ENCODE results near the gene ANAPC1.
A peak's percentile ranks its signal among the peaks of the same experiment; 100 is the strongest.
"Not testable (repeated sequence)": the region's sequence is repeated elsewhere in the genome, so short reads cannot be mapped to it uniquely, and the experiment has no call there.

The ANAPC1 gene

DNA sequence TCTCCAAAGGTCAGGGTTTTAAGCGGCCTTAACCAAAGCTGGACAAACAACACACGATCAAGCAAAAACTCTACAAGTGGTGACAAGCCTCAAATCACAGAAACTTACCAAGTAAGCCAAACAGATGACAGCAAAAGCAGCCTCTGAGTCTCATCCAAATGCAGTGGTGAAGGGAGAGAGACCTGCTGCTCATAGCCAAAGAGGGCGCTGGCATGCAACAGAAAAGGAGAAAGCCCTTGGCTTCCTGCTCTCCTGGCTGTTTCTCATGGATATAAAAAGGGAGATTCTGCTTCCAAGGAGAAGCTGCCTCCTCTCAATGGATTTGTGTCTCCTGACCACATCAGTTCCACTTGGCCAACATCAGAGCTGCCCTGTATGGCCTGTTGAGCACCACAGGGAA, 142.5 kb downstream of the ANAPC1 start:
- H3K27ac ChIP-seq; DNase-seq (ENCODE audit: low read depth, low spot score): not testable (repeated sequence)

DNA sequence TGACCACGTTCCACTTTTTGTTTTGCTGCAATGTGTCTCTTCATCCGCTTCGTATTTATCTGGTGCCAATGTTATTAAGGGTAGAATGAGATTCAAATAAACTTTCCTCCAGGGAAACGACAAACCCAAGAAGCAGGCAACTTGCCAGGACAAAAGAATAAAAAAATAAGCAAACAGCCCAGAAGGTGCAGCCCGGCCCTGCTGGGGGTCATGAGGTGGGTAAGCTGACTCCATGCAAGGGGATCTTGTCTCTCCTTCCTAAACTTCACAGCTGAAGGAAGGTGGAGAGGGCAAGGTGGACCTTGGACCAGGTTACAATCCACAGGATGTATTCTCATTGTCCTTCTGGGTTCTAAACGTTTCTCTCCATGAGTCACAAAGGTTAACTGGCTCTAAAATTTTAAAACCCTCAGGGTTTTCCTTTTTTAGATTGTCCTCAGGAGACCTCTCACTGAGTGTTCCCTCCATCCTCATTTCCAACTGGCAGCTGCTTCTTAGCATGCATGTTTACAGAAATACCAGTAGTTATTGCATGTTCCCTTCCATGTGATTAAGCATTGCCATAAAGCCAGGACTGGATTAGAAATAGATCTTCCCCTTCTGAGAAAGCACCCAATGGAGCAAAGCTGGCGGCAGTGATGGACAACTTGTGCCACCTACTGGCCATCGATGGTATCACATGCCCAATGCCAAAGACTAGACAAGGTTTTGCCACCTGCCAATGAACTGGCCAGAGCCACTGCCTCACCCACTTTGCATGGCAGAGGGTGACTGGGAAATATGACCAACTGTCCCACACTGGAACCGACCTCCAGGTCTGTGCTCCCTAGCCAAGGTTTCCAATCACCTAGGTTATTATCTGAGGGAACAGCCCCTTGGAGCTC, 147.9 kb downstream of the ANAPC1 start:
- not testable (repeated sequence) for H3K27ac ChIP-seq; DNase-seq (ENCODE audit: low read depth, low spot score)

DNA sequence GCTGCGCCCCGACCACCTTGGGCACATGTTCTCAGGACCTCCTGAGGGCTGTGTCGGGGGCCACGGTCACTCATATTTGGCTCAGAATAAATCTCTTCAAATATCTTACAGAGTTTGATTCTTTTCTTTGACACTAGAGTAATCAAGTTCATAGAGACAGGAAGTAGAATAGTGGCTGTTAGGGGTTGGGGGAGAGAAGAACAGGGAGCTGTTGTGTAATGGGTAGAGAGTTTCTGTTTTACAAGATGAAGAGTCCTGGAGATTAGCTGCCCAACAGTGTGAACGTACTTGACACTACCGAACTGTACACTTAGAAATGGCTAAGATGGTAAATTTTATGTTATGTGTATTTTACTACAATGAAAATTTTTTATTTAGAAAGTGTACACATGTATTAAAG, 148.6 kb downstream of the ANAPC1 start:
- not testable (repeated sequence) for DNase-seq (ENCODE audit: low read depth, low spot score); H3K27ac ChIP-seq

DNA sequence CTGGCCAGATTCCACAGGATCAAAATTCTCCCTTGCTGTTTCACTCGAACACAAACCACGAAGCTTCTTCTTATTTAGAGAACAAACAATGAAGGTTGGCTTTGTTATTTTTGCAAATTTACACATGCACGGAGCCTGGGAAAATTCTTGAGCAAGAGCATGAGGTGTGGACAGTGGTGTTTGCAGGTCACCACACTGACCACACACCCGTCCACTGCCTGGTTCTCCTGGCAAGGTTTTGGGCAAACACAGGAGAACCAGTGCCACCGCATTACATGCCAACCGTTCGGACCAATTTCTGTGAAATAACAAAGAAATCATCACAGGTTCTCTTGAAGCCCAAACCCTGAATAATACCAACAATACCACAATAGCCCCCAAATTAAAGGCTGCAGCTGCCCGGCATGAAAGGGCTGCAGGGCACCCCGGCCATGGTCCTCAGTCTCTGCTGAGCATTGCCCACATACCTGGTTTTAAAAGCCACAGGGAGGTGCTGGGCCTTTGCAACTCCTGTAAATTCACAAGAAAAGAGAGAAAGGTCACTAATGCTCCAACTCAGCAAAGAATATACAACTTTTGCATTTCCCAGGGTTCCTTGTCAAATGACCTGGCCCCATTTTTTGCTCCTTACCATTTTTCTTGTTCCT, 154.1 kb downstream of the ANAPC1 start:
- DNase-seq (ENCODE audit: low read depth, low spot score); H3K27ac ChIP-seq: not testable (repeated sequence)

DNA sequence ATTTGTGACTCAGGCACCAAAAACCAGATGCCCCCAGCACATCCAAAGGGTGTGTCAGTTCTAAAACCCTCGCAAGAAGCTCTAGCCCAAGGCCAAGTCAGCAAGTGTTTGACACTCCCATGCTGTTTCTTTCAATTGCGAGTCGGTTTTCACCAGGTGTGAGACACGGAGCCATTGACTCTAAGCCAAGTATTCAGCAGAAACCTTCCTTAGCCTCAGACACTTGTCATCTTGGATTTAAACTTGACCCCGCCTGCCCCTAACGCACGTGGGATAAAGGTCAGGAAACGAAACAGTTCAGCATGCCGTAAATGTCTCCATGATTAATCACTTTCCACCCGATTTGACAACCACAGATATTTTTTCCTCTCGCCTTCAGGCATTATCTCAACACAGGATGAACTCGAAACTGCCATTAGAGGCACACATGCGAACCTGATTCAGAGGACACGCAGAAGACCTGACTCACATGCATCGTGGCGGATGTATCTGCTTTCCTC, 156.3 kb downstream of the ANAPC1 start:
- peak; percentile 50 for DNase-seq (ENCODE audit: low read depth, low spot score)
- H3K27ac ChIP-seq = not testable (repeated sequence)

DNA sequence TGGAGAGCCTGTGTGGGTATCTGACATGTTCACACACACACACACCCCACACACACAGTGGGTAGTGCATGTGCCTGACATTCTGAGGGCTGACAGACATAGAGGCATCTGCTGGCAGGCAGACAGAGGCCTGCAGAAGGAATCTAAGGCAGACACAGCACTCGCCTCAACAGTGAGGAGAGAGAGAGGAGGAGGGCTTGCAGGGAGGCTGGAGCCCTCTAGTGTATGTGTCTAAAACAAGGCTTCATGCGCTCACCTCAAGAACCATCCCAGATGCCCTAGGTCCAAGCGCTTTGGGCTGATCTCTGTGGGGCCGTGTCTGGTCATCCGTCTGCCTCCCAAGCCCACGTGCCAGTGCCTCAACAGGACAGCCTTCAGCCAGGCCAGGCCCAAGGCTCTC, 158.3 kb downstream of the ANAPC1 start:
- not testable (repeated sequence) for DNase-seq (ENCODE audit: low read depth, low spot score); H3K27ac ChIP-seq

DNA sequence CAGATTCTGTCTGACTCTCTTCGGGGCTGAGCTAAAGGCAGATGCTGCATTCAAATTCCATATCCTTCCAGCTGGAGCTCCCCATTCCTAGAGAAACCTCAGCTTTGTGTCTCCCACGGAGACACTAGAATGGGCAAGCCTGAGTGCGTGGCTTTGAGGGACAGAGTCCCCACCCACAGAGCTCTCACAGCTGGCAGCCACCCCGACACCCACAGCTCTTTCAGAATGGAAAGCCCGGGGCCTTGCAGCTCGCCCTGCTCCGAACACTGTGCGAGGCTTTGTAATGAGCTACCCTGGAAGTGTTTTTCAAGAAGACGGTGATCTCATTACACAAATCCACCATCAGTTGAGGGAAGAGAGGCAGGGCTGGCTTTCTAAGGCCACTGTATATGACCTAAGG, 164.4 kb downstream of the ANAPC1 start:
- not testable (repeated sequence) for DNase-seq (ENCODE audit: low read depth, low spot score); H3K27ac ChIP-seq

Measured in epithelial cell of prostate (primary cell).